Ovary (tissue), 9 donors: ENCODE results near the gene GLCCI1. TPM values are rescaled to one million over a fixed set of nuclear protein-coding genes. Genes with fewer than 3 reads are reported as not detected.

Source experiments
- DNase-seq, 5 donors: peaks; one replicate each; pipeline ENCODE4 v3.0.0-alpha.2; 2019 to 2020
- H3K27ac ChIP-seq, 2 donors: fragments of 200-600 bp; one replicate each; pipeline versions ENCODE4 v1.5.1 to v1.8.0; 2019 to 2022
- H3K27me3 ChIP-seq: fragments of 200-600 bp; one replicate; pipeline ENCODE4 v1.8.0; 2022
- H3K36me3 ChIP-seq: fragments of 200-600 bp; sonication (generic); one replicate; pipeline ENCODE4 v1.5.1; 2019
- H3K4me1 ChIP-seq: one replicate; pipeline ENCODE4 v1.8.1; 2013; ENCODE audit warnings: mild to moderate bottlenecking, moderate library complexity; ENCODE audit not compliant: insufficient read depth
- H3K4me3 ChIP-seq: fragments of 200-600 bp; sonication (generic); one replicate; pipeline ENCODE4 v1.5.1; 2017
- H3K9me3 ChIP-seq, 2 donors: fragments of 200-600 bp in 1 of 2; sonication (generic) in 1 of 2; one replicate each; pipeline versions ENCODE4 v1.5.1 to v1.8.1; 2013 to 2019; ENCODE audit warnings: mild to moderate bottlenecking in 1 of 2, moderate library complexity in 1 of 2
- EP300 ChIP-seq: sonication (generic); formaldehyde crosslinking; IDR thresholded peaks from one replicate; pipeline ENCODE4 v1.6.1; 2017; ENCODE audit warnings: antibody characterized with exemption
- POLR2A ChIP-seq: fragments of 450-650 bp; IDR thresholded peaks from one replicate; pipeline ENCODE4 v1.6.1; 2017; ENCODE audit warnings: antibody characterized with exemption, mild to moderate bottlenecking, moderate library complexity
- WGBS, 3 donors: extraction: QIAGEN DNeasy Blood & Tissue Kit in 1 of 3; methylation state at CpG; one replicate each; pipeline versions ENCODE4 v1.1.5 to v1.1.7; 2013 to 2017; 5-methylcytosine and 5-hydroxymethylcytosine counted together
- intact Hi-C, 4 donors: fragments of 100-400 bp; cut with DNase I; formaldehyde crosslinking; loops; one replicate each; pipeline versions ENCODE4 v1.11.0 to v1.15.1; 2022 to 2023
- polyA plus RNA-seq, 2 donors: library from polyadenylated mRNA; stranded (reverse); fragments of 200-250 nt in 1 of 2; fragments of 350-450 nt in 1 of 2; fragmentation: Illumina TruSeq in 1 of 2; extraction: RNeasy Lipid Tissue Mini Kit (QIAGEN cat#74804) in 1 of 2; gene quantifications; one replicate each; pipeline ENCODE4 v1.2.3, GENCODE V29; 2013 to 2014
- total RNA-seq, 7 donors: library from RNA; depleted of rRNA in 2 of 7; stranded (reverse); fragments of >200 nt in 2 of 7; fragmentation: NEBNext Ultra II Directional in 3 of 7; extraction: Animal tissue kit (Norgen Biotek cat#: 25700) in 3 of 7; gene quantifications; one replicate each; pipeline versions ENCODE4 v1.1.0 to v1.2.4, GENCODE V29; 2016 to 2023
- TF ChIP-seq, protein P1 (sequence below), 3 donors: fragments of 450-650 bp in 2 of 3; fragments of 200-600 bp in 1 of 3; IDR thresholded peaks; one replicate each; pipeline versions ENCODE4 v1.5.1 to v1.8.0; 2016 to 2022; ENCODE audit warnings: antibody characterized with exemption in 3 of 3, mild to moderate bottlenecking in 1 of 3
- donor health status: DM: no; HTN: no; CAD: no; lungs with moderate emphysema.
- donor health status: DM: no; HTN: no; CAD: no.
- donor health status: Bipolar disorder and iron deficiency.
- donor health status: DM: yes; HTN: yes; CAD: no.
- donor health status: DM: no; HTN: no; CAD: no.
- donor health status: DM: yes; HTN: yes; CAD: no.

Gene GLCCI1
- total and polyA plus RNA-seq, 9 donors, result 6.2 to 12.7 (median 9.9) TPM

DNA sequence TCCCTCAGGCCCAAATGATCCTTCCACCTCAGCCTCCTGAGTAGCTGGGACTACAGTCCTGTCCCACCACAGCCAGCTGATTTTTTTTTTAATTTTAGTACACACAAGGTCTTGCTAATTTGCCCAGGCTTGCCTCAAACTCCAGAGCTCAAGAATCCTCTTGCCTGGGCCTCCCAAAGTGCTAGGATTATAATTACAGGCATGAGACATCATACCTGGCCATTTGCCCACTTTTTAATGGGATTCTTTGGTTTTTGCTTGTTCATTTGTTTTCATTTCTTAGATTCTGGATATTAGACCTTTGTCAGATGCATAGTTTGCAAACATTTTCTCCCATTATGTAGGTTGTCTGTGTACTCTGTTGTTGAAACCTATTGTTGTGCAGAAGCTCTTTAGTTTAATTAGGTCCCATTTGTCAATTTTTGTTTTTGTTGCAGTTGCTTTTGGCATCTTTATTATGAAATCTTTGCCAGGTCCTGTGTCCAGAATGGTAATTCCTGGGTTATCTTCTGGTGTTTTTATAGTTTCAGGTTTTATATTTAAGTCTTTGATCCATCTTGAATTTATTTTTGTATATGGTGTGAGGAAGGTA is 95.2 kb downstream of the GLCCI1 start:
- intact Hi-C loops, result no loop called here
- DNase-seq, result no peak
- H3K27ac ChIP-seq, result no peak overlapping the region
- no peaks in the 10 kb centered on the region for H3K4me1 ChIP-seq
- TF ChIP-seq POLR2A, result no peak
- no peak for TF ChIP-seq EP300
- TF ChIP-seq, protein P1, sequence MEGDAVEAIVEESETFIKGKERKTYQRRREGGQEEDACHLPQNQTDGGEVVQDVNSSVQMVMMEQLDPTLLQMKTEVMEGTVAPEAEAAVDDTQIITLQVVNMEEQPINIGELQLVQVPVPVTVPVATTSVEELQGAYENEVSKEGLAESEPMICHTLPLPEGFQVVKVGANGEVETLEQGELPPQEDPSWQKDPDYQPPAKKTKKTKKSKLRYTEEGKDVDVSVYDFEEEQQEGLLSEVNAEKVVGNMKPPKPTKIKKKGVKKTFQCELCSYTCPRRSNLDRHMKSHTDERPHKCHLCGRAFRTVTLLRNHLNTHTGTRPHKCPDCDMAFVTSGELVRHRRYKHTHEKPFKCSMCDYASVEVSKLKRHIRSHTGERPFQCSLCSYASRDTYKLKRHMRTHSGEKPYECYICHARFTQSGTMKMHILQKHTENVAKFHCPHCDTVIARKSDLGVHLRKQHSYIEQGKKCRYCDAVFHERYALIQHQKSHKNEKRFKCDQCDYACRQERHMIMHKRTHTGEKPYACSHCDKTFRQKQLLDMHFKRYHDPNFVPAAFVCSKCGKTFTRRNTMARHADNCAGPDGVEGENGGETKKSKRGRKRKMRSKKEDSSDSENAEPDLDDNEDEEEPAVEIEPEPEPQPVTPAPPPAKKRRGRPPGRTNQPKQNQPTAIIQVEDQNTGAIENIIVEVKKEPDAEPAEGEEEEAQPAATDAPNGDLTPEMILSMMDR (IDR thresholded peaks at IDR 0.05), result no peak
- H3K4me3 ChIP-seq, result no peak overlapping the region
- H3K9me3 ChIP-seq, result no peaks in the 10 kb centered on the region
- no peaks in the 10 kb centered on the region for H3K36me3 ChIP-seq
- no peaks in the 10 kb centered on the region for H3K27me3 ChIP-seq

DNA sequence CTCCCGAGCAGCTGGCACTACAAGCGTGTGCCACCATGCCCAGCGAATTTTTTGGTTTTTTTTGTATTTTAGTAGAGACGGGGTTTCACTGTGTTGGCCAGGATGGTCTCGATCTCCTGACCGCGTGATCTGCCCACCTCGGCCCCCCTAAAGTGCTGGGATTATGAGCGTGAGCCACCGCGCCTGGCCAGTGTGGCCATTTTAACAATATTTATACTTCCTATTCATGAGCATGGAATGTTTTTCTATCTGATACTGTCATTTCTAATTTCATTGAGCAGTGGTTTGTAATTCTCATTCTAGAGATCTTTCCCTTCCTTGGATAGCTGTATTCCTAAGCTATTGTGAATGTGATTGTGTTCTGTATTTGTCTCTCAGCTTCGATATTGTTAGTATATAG is 96.2 kb downstream of the GLCCI1 start:
- no peak overlapping the region for H3K4me3 ChIP-seq
- no peak for DNase-seq
- no peak overlapping the region for H3K27ac ChIP-seq
- no peaks in the 10 kb centered on the region for H3K4me1 ChIP-seq
- no peaks in the 10 kb centered on the region for H3K27me3 ChIP-seq
- H3K36me3 ChIP-seq, result no peaks in the 10 kb centered on the region
- intact Hi-C loops, result no loop called here
- WGBS, 3 donors, result 97% methylated on average over 12 of the region's 12 CpGs
- no peaks in the 10 kb centered on the region for H3K9me3 ChIP-seq
- TF ChIP-seq, protein P1 (IDR thresholded peaks at IDR 0.05), result no peak
- TF ChIP-seq EP300 (no peak), POLR2A (no peak)

DNA sequence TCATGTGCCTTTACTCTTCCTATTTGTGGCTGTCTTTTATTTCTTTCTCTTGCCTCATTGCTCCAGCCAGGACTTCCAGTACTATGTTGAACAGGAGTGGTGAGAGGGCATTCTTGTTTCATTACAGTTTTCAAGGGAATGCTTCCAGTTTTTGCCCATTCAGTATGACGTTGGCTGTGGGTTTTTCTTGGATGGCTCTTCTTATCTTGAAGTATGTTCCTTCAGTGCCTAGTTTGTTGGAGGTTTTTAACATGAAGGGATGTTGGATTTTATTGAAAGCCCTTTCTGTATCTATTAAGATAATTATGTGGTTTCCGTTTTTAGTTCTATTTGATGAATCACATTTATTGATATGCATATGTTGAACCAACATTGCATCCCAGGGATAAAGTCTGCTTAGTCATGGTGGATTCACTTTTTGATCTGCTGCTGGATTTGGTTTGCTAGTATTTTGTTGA is 96.8 kb downstream of the GLCCI1 start:
- 78 to 83% (median 83%) methylated on average over 2 of the region's 2 CpGs for WGBS, 3 donors
- Histone ChIP-seq H3K27ac (no peak overlapping the region), H3K4me1 (no peaks in the 10 kb centered on the region), H3K27me3 (no peaks in the 10 kb centered on the region), H3K9me3 (no peaks in the 10 kb centered on the region), H3K36me3 (no peaks in the 10 kb centered on the region), H3K4me3 (no peak overlapping the region)
- DNase-seq, result no peak
- intact Hi-C loops, result no loop called here
- TF ChIP-seq EP300, result no peak
- no peak for TF ChIP-seq POLR2A
- TF ChIP-seq, protein P1 (IDR thresholded peaks at IDR 0.05), result no peak

DNA sequence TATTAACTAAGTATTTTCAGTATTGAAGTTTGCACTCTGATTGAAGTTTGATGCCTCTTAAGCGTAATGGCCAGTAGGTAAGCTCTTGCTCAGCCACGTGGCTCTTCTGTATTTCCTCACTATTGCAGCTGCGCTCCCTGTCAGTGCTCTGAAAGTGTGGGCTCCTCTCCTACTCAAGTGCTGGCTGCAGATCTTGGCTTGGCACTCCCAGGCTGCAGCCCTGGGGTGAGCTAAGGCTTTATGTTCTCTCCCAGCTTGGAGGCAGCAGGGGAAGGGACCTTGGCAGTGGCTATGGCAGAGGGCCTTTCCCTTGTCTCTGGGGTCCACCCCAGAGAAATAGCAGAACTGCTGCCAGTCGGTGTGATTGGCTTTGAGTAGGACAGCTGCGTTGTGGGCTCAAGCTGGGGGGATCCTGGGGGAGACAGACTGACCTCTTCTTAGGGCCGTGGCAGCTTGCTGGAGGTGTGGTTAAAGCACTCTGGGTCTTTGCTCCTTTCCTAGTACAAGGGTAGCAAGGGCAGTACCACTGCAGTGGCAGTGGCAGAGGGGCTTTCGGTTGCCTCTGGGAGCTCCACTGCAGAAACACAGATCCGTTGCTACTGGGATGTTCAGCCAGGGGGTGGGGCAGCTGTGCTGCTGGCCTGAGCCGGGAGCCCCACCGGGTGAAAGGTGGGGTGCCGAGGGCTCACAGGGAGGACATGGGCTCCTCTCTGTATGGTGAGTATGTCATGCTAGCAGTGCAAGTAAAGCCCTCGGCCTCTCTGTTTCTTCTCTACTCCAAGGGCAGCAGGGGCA is 100.5 kb downstream of the GLCCI1 start:
- TF ChIP-seq EP300 (no peak), POLR2A (no peak)
- TF ChIP-seq, protein P1 (IDR thresholded peaks at IDR 0.05), result no peak
- Histone ChIP-seq H3K4me3 (no peak overlapping the region), H3K27ac (no peak overlapping the region), H3K27me3 (no peaks in the 10 kb centered on the region), H3K36me3 (no peaks in the 10 kb centered on the region), H3K9me3 (no peaks in the 10 kb centered on the region), H3K4me1 (no peaks in the 10 kb centered on the region)
- intact Hi-C loops, result no loop called here
- DNase-seq, result no peak
- WGBS, 3 donors, result 87 to 93% (median 91%) methylated on average over 12 of the region's 12 CpGs
